Bronchial epithelial cell (primary cell): ENCODE data around the gene KLF7. TPM values are rescaled to one million over a fixed set of nuclear protein-coding genes. Genes with fewer than 3 reads are reported as not detected.

Source experiments
- DNase-seq: peaks from one replicate; pipeline ENCODE4 v3.0.0-alpha.2; 2010; ENCODE audit warnings: low read depth
- FAIRE-seq: peaks from 2 replicates; lab custom pipeline; 2011; peaks lifted over from hg19 to GRCh38; lab: Jason Lieb, UNC
- H3K27me3 ChIP-seq: 2 replicates; pipeline ENCODE4 v1.5.1; 2011; ENCODE audit warnings: low read length; ENCODE audit not compliant: control insufficient read depth, insufficient read depth
- H3K36me3 ChIP-seq: 2 replicates; pipeline ENCODE4 v1.5.1; 2011; ENCODE audit warnings: low read length; ENCODE audit not compliant: control insufficient read depth, insufficient read depth
- H3K4me3 ChIP-seq: 2 replicates; pipeline ENCODE4 v1.5.1; 2011; ENCODE audit warnings: mild to moderate bottlenecking, low read depth, low read length, control low read depth
- total RNA-seq: library from RNA; depleted of rRNA; stranded (reverse); fragments of >200 nt; gene quantifications from 2 replicates; pipeline ENCODE4 v1.2.1, GENCODE V29; 2014
- TF ChIP-seq, protein P1 (sequence below): IDR thresholded peaks from 2 replicates; pipeline ENCODE4 v1.5.1; 2011; ENCODE audit warnings: mild to moderate bottlenecking, moderate library complexity, low read length, control low read depth, inconsistent platforms; ENCODE audit not compliant: insufficient read depth, severe bottlenecking

Gene KLF7
- total RNA-seq, 1 donor from 2014 or later, result 40.5 TPM

DNA sequence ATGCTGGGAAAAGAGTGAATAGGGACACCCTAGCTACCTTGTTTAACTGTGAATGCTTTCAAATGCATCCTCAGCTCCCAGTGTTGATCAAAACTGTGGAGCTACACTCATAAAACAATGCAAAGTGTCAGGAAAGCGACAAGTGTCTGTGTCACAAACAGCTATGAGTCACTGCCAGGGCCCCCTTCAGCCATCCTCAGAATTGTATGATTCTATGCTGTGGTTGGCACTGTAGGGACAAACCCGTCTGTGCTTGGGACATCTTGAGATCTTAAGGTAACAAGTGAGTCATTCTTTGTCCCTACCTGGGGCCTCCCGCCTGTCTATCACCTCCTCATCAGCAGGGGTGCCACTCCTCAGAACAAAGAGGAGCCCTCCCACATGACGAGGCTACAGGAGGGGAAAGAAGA is 42.4 kb downstream of the KLF7 start:
- peaks cover 9% of the 10 kb centered on the region for H3K36me3 ChIP-seq
- TF ChIP-seq, protein P1, sequence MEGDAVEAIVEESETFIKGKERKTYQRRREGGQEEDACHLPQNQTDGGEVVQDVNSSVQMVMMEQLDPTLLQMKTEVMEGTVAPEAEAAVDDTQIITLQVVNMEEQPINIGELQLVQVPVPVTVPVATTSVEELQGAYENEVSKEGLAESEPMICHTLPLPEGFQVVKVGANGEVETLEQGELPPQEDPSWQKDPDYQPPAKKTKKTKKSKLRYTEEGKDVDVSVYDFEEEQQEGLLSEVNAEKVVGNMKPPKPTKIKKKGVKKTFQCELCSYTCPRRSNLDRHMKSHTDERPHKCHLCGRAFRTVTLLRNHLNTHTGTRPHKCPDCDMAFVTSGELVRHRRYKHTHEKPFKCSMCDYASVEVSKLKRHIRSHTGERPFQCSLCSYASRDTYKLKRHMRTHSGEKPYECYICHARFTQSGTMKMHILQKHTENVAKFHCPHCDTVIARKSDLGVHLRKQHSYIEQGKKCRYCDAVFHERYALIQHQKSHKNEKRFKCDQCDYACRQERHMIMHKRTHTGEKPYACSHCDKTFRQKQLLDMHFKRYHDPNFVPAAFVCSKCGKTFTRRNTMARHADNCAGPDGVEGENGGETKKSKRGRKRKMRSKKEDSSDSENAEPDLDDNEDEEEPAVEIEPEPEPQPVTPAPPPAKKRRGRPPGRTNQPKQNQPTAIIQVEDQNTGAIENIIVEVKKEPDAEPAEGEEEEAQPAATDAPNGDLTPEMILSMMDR, result no peak
- FAIRE-seq, result peak; percentile 72

GRCh38 chr2:207122651-207123334 is 43.0 kb downstream of the KLF7 start:
- FAIRE-seq, result no peak
- DNase-seq, result no peak

More for the DNA sequence above, 42.4 kb downstream of the KLF7 start:
- H3K27me3 ChIP-seq, result no peaks in the 10 kb centered on the region
- no peak overlapping the region for H3K4me3 ChIP-seq
- DNase-seq, result no peak

DNA sequence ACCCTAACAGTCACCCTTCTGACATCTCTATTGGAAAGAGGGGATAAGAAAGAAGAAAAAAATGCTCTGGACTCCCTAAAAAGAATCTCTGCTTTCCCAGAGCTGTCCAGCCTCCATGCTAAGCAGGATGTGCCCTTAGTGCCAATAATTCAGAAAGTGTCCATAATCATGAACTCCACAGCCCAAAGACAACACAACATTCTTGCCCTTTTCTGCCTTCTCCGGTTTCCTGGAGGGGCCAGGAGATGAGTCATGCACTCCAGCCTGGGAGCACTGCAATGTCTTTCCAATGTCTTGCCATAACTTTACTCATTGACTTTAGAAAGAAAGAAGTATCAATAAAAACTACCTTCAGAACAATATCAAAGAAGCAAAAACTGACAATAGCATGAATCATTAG is 44.0 kb downstream of the KLF7 start:
- peaks cover 12% of the 10 kb centered on the region for H3K36me3 ChIP-seq
- DNase-seq (peak; percentile 60), FAIRE-seq (no peak)
- TF ChIP-seq, protein P1, result no peak
- no peak overlapping the region for H3K4me3 ChIP-seq
- H3K27me3 ChIP-seq, result no peaks in the 10 kb centered on the region

More at GRCh38 chr2:207122651-207123334, 43.0 kb downstream of the KLF7 start:
- no peaks in the 10 kb centered on the region for H3K27me3 ChIP-seq
- TF ChIP-seq, protein P1, result no peak
- peaks cover 12% of the 10 kb centered on the region for H3K36me3 ChIP-seq
- H3K4me3 ChIP-seq, result no peak overlapping the region

GRCh38 chr2:207119048-207119447 is 46.7 kb downstream of the KLF7 start:
- peaks cover 14% of the 10 kb centered on the region for H3K36me3 ChIP-seq
- H3K27me3 ChIP-seq, result no peaks in the 10 kb centered on the region
- no peak overlapping the region for H3K4me3 ChIP-seq
- TF ChIP-seq, protein P1, result no peak
- FAIRE-seq, result no peak
- no peak for DNase-seq

- Histone ChIP-seq H3K4me3 (no peak overlapping the region), H3K27me3 (no peaks in the 10 kb centered on the region), H3K36me3 (peaks cover 13% of the 10 kb centered on the region)
- TF ChIP-seq, protein P1, result no peak
- no peak for FAIRE-seq
- DNase-seq, result no peak
These were observed 48.1 kb downstream of the KLF7 start for GRCh38 chr2:207117668-207118067.
